Bronchial epithelial cell (primary cell): ENCODE data around the gene SOX5. TPM values are rescaled to one million over a fixed set of nuclear protein-coding genes. Genes with fewer than 3 reads are reported as not detected.
A peak's percentile ranks its signal among the peaks of the same experiment; 100 is the strongest.

Experiments
- DNase-seq: peaks from one replicate; pipeline ENCODE4 v3.0.0-alpha.2; 2010; ENCODE audit warnings: low read depth
- FAIRE-seq: peaks from 2 replicates; lab custom pipeline; 2011; peaks lifted over from hg19 to GRCh38; lab: Jason Lieb, UNC
- H3K27me3 ChIP-seq: 2 replicates; pipeline ENCODE4 v1.5.1; 2011; ENCODE audit warnings: low read length; ENCODE audit not compliant: control insufficient read depth, insufficient read depth
- H3K36me3 ChIP-seq: 2 replicates; pipeline ENCODE4 v1.5.1; 2011; ENCODE audit warnings: low read length; ENCODE audit not compliant: control insufficient read depth, insufficient read depth
- H3K4me3 ChIP-seq: 2 replicates; pipeline ENCODE4 v1.5.1; 2011; ENCODE audit warnings: mild to moderate bottlenecking, low read depth, low read length, control low read depth
- total RNA-seq: library from RNA; depleted of rRNA; stranded (reverse); fragments of >200 nt; gene quantifications from 2 replicates; pipeline ENCODE4 v1.2.1, GENCODE V29; 2014
- TF ChIP-seq, protein P1 (sequence below): IDR thresholded peaks from 2 replicates; pipeline ENCODE4 v1.5.1; 2011; ENCODE audit warnings: mild to moderate bottlenecking, moderate library complexity, low read length, control low read depth, inconsistent platforms; ENCODE audit not compliant: insufficient read depth, severe bottlenecking

Gene SOX5
- total RNA-seq, 1 donor from 2014 or later = under 0.01 TPM

DNA sequence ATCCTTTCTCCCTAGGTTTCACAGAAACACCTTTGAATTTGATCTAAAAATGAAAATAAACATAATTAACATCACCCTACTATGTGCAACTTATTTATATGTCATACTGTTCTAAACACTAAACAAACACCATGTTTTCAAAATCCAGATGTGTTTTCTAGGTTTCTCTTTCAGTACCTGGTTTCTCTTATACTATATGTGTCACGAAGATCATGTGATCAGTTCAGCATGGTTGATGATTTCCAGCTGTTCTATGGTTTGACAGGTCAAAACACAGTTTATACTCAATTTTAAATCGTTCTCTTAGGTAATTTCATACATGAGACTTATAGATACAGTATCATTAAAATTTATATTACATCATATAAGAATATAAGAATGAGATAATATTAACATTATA, 373.1 kb downstream of the SOX5 start:
- DNase-seq (no peak), FAIRE-seq (no peak)
- TF ChIP-seq, protein P1, sequence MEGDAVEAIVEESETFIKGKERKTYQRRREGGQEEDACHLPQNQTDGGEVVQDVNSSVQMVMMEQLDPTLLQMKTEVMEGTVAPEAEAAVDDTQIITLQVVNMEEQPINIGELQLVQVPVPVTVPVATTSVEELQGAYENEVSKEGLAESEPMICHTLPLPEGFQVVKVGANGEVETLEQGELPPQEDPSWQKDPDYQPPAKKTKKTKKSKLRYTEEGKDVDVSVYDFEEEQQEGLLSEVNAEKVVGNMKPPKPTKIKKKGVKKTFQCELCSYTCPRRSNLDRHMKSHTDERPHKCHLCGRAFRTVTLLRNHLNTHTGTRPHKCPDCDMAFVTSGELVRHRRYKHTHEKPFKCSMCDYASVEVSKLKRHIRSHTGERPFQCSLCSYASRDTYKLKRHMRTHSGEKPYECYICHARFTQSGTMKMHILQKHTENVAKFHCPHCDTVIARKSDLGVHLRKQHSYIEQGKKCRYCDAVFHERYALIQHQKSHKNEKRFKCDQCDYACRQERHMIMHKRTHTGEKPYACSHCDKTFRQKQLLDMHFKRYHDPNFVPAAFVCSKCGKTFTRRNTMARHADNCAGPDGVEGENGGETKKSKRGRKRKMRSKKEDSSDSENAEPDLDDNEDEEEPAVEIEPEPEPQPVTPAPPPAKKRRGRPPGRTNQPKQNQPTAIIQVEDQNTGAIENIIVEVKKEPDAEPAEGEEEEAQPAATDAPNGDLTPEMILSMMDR = no peak
- Histone ChIP-seq H3K27me3 (no peaks in the 10 kb centered on the region), H3K36me3 (no peaks in the 10 kb centered on the region), H3K4me3 (no peak overlapping the region)

DNA sequence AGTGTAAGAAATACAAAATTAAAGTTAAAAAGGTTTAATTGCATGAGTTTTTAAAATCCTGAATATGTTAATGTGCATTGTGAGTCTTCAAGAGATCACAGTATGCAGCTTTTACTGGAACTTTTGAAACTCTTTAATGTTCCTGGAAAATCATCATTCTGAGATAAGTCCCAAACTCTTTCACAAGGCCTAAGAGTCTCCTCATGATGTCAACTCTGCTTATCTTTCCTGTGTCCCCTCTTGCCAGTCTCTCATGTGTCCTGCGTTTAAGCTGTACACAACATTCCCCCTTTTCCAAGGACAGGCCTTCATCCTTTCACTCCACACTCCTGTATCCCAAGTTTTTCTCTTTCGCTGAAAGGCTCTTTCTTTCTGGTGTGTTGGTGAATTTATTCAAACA, 380.1 kb downstream of the SOX5 start:
- TF ChIP-seq, protein P1 = no peak
- no peak for DNase-seq
- Histone ChIP-seq H3K4me3 (no peak overlapping the region), H3K27me3 (no peaks in the 10 kb centered on the region), H3K36me3 (no peaks in the 10 kb centered on the region)
- no peak for FAIRE-seq

DNA sequence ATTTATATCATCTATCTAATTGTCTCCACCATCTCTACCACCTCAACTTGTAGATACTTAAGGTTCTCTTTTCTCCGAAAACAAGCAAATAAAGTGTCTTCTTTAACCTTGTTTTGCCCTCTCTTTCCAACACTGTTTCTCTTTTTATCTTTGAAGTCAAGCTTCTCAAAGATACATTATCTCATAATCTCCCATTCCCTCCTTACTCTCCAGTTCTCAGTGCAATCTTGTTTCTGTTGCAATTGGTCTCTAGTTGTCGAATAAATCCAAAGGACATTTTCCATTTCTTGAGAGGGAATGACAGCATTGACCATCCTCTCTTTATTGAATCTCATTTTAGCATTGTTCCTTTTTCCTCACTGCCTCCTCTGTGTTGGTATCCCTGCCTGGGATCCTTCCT, 383.3 kb downstream of the SOX5 start:
- DNase-seq (no peak), FAIRE-seq (no peak)
- H3K4me3 ChIP-seq = no peak overlapping the region
- no peaks in the 10 kb centered on the region for H3K27me3 ChIP-seq
- no peaks in the 10 kb centered on the region for H3K36me3 ChIP-seq
- TF ChIP-seq, protein P1 = no peak

DNA sequence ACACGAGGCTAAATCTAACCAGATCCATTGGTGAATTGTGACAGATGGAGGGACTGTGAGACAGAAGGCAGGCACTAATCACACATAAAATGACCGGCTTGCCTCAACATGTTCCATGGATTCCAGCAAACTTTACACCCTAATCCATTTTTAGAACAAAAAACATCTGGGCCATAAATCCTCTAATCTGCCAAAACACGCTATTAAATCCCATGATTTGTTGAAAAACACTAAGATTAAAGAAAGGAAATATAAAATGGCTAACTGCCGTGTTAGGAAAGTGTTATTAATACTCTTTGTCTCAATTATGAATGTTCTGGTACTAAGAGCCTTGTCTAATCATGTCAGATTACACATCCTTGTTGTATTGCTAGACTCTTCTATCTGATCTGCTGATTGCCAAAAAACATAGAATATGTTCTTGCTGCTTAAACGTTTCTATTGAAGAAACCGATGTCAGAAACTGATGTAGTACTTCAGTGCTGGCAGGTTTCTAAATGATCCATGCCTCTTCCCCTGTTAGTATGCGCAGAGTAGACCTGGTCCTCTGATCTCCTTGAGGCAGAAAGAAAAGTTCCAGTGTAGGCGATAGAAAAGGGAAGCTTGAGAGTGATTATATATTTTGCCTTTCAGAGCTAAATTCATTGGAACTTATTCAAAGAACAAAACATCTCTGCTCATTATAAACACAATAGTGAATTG, 384.9 kb downstream of the SOX5 start:
- TF ChIP-seq, protein P1 = no peak
- DNase-seq (peak; percentile 39), FAIRE-seq (no peak)
- Histone ChIP-seq H3K27me3 (no peaks in the 10 kb centered on the region), H3K36me3 (no peaks in the 10 kb centered on the region), H3K4me3 (no peak overlapping the region)

DNA sequence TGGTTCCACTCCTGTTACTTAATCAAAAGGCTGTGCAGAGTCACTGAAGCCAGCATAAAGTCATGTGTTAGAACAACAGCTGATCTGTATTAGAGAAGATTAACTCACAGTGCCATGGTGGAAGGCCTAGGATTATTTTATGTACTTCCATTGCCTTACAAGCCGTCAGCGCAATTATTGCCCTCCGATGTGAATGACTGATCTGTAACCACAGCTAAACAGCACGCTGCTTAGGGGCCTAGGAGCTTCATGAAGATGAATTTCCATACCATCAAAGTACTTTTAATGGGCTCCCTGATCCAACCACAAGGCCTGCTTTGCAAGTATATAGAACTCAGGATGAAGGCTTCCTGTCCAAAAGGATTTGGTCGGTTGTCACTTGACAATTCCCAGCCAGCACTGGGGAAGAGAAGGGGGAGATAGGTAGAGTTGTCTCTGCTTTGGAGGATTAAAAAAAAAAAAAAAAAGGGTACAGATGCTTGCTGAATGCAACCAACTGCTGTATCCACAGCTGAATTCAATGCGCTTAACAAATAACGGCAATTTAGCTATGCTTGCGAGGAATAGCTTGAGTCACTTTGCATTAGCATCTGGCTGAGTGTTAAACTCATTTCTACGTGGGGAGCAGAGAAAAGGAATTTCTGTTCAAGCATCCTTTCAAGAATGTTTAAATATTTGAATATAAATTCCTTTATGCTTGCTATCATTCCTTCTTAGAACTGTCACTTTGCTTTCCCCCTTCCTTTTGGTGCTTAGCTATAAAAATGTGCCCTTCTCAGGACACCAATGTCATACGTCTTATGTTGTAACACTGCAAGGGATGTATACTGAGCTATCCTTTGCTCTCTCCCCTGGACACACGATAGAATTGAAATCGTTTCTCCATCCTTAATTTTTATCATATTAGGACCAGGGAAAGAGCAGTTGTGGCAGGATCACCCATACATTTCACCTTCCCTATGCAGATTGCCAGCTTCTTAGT, 387.8 kb downstream of the SOX5 start:
- DNase-seq = no peak
- TF ChIP-seq, protein P1 = no peak
- Histone ChIP-seq H3K36me3 (no peaks in the 10 kb centered on the region), H3K4me3 (no peak overlapping the region), H3K27me3 (no peaks in the 10 kb centered on the region)
- FAIRE-seq = no peak
